Upper lobe of left lung (tissue), 4 donors: ENCODE data around the gene IFI27.

Source experiments
- CTCF ChIP-seq, 6 experiments: fragments of 450-650 bp in 4 of 6; fragments of 200-600 bp in 2 of 6; sonication (generic) in 2 of 6; IDR thresholded peaks; one replicate each; pipeline ENCODE4 v1.5.1; 2016 to 2019; ENCODE audit warnings: antibody characterized with exemption in 6 of 6
- EP300 ChIP-seq, 4 donors: sonication (generic); formaldehyde crosslinking; IDR thresholded peaks; one replicate each; pipeline ENCODE4 v1.5.1; 2017; ENCODE audit warnings: antibody characterized with exemption in 4 of 4, control low read depth in 2 of 4
- POLR2A ChIP-seq, 4 donors: fragments of 450-650 bp; IDR thresholded peaks; one replicate each; pipeline ENCODE4 v1.5.1; 2016 to 2017; ENCODE audit warnings: antibody characterized with exemption in 4 of 4, mild to moderate bottlenecking in 2 of 4
- POLR2AphosphoS5 ChIP-seq, 2 donors: sonication (generic); formaldehyde crosslinking; IDR thresholded peaks; one replicate each; pipeline ENCODE4 v1.5.1; 2017; ENCODE audit warnings: antibody characterized with exemption in 2 of 2

- no peak for TF ChIP-seq CTCF (IDR thresholded peaks at IDR 0.05)
- TF ChIP-seq POLR2A (IDR thresholded peaks at IDR 0.05): no peak
- TF ChIP-seq POLR2AphosphoS5 (IDR thresholded peaks at IDR 0.05): no peak
- no peak for TF ChIP-seq EP300 (IDR thresholded peaks at IDR 0.05)
These were observed 950 bp downstream of the IFI27 start for GRCh38 chr14:94111276-94112095.
